GM18498 (cell line): Measurements from ENCODE around the gene NOP56.
A peak's percentile ranks its signal among the peaks of the same experiment; 100 is the strongest.

Source experiments
- ATAC-seq: cut with Tn5 transposase; IDR thresholded peaks from one replicate; pipeline ENCODE4 v1.9.1; 2021; ENCODE audit warnings: mild to moderate bottlenecking, moderate library complexity; ENCODE audit not compliant: unreplicated experiment

NOP56 gene, protein sequence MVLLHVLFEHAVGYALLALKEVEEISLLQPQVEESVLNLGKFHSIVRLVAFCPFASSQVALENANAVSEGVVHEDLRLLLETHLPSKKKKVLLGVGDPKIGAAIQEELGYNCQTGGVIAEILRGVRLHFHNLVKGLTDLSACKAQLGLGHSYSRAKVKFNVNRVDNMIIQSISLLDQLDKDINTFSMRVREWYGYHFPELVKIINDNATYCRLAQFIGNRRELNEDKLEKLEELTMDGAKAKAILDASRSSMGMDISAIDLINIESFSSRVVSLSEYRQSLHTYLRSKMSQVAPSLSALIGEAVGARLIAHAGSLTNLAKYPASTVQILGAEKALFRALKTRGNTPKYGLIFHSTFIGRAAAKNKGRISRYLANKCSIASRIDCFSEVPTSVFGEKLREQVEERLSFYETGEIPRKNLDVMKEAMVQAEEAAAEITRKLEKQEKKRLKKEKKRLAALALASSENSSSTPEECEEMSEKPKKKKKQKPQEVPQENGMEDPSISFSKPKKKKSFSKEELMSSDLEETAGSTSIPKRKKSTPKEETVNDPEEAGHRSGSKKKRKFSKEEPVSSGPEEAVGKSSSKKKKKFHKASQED

DNA sequence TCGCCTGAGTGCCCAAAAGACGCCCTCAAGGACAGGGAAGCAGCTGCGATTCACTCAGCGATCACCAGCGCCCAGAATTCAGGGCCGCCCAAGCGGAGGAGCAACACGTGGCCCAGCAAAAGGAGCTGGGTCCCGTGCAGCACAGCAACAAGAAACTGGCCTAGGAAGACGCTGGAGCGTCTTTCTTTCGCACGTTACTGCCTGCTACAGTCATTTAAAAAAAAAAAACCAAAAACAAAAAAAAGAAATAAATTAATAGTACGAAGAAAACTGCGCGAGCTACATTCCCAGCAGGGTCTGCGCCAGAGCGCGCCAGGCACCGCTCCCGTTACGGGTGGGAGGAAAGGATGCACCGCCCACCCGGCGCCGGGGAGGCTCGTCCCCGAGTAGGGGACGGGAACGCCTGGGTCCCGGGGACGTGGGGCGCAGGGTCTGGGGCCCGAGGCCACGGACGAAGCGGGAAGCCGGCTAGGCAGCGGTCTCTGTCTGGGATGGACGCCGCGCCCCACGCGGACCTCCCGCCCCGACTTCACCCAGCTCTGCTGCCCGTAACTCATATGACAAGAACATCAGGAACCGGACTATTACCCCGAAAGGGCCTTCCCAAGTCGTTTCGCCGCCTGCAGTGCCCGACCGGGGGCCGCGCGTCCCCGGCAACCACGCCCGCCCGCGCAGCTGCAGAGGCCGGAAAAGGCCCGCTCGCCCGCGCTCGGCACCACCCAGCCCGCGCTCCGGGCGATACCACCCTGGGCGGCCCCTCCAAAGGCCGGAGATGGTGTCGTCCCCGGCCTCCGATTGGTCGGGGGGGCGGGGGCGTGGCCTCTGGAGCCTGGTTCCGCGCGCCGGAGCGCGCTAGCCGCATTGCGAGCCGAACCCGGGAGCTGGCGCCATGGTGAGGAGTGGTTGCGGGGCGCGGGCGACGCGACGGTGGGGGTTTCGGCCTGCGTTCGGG, at the start of gene NOP56:
NOP56 (plus strand) TSS at position 861 of the 952 bp plus-strand sequence; CDS start at position 890, 29 bp downstream.
- peak; percentile 85 for ATAC-seq

GRCh38 chr20:2602746-2603145, 49.7 kb upstream of the NOP56 start:
- ATAC-seq, result no peak

GRCh38 chr20:2603816-2604505, 48.5 kb upstream of the NOP56 start:
- no peak for ATAC-seq

DNA sequence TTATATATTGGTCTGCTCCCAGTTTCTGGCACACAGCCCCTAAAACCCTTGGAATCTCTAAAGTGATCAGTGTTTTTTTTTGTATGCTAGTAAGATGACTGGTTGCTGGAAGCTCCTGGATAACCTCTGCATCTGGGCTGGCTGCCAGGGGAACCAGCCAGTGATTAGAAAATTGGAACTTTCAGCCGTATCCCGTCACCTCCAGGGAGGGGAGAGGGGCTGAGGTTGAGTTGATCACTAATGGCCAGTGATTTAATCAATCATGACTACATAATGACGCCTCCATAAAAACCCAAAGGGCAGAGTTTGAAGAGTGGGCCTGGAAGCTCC, 48.0 kb upstream of the NOP56 start:
- no peak for ATAC-seq

DNA sequence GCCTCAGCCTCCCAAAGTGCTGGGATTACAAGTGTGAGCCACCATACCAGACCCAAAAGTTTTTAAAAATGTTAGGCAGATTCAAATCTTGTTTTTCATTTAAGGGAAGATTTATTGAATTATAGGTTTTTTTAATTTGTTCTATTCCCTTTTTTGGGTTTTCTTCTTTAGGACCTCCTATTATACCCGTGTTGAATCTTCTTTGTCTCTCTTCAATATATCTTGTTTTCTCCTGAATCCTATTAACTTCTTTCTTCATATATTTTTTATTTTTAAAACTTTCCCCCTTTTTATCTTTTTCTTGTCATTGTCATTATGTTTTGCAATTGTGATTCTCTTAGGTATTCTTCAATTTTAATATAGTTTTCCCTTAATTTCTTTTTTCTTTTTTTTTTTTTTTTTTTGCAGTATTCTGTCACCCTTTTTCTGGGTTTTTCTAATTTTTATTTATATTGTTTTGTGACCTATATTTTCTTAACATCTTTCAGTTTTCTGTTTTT, 45.9 kb upstream of the NOP56 start:
- no peak for ATAC-seq

DNA sequence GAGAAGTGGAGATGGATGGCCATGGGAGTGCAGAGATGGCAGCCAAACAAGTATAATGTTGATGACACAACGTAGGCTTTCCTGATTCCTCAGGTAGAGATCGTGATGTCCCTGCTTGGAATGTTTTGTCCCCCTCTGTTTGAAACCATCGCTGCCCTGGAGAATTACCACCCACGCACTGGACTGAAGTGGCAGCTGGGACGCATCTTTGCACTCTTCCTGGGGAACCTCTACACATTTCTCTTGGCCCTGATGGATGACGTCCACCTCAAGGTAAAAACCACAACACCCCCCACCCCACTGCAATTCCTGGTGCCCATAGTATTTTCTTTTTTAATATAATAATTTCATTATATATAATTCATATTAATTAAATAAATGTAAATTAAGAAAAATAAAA, 42.1 kb upstream of the NOP56 start:
- no peak for ATAC-seq

DNA sequence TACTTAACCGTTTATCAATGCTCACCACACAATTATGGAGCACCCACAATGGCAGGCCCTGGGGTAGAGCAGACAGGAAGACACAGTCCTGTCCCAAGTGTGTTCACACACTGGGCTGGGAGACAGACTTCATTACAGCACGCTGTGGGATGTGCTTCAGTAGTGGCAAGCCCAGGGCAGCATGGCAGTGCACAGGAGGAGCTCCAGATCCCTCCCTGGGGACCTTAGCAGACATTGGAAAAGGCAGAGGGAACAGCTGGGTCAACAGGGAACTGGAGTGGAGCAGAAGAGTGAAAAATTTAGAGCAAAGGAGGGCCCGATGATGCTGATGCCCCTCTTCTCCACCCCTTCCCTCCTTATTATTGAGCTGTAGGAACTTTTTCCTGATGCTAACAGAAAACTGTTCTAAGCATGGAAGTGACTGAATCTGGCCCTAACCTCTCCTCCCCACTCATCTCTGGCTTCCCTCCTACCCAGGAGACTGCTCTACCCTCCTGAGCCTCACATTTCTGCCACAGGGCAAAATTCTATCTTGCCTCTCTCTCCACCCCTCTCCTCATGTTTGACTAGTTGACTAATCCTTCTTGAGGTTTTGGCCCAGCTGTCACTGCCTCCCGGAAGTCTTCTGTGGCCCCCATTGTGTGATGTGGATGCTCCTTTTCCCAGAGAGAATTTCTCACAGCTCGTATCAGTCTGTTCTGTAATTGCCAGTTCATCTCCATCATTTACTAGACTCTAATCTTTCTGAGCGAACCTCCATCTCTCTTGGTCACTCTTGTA, 41.3 kb upstream of the NOP56 start:
- ATAC-seq, result no peak

DNA sequence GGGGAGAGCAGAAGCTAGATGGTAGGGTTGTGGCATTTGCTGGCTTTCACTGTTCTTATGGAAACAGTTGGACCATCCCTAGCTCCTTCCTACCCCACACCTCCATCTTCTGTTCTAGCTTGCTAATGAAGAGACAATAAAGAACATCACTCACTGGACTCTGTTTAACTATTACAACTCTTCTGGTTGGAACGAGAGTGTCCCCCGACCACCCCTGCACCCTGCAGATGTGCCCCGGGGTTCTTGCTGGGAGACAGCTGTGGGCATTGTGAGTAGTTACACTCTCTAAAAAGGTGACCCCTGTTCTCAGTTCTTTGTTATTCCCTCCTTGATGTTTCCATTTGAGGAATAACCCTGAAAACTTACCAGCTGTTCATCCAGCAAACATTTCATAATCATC, 40.4 kb upstream of the NOP56 start:
- ATAC-seq, result no peak

DNA sequence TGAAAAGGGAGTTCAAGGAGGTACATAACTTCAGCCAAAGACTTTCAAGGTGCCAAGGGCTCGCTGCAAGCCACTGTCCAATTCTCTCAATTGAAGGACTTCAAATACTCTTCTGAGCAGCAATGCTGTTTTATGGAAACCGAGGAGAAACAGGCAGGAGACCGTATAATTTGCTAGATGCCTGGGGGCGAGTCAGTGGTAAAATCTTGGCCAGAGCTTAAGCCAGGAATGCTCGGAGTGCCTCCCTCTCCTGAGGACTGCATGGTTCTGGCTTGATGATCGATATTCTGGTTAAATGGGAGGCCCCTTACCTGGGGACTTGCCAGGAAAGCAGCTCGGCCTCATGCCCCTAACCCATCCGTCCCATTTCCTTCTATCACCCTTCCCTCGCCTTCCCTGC, 35.8 kb upstream of the NOP56 start:
- no peak for ATAC-seq

DNA sequence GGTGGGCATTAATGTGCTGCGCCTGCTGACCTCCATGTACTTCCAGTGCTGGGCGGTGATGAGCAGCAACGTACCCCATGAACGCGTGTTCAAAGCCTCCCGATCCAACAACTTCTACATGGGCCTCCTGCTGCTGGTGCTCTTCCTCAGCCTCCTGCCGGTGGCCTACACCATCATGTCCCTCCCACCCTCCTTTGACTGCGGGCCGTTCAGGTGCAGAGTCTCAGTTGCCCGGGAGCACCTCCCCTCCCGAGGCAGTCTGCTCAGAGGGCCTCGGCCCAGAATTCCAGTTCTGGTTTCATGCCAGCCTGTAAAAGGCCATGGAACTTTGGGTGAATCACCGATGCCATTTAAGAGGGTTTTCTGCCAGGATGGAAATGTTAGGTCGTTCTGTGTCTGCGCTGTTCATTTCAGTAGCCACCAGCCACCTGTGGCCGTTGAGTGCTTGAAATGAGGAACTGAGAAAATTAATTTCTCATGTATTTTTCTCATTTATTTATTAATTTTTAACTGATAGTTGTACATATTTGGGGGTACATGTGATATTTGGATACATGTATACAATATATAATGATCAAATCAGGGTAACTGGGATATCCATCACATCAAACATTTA, 35.2 kb upstream of the NOP56 start:
- no peak for ATAC-seq

DNA sequence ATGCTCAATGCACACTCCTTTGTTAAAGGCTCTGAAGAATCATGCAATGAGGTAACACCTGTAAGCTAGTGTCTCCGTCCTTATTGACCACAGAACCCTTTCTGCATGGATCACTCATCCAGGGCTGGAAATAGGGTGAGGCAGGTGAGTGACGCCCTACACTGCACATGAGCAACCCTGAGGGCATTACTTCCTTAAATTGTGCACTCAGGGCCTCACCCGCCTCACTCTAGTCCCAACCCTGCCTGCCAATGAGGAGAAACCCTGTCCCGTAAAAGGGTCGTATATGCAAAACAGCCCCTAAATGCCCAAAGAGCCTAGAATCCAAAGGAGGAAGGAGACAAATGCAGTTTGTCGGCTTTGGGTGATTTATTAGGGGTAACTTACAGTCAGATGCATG, 33.6 kb upstream of the NOP56 start:
- no peak for ATAC-seq

GRCh38 chr20:2619337-2619736, 33.1 kb upstream of the NOP56 start:
- ATAC-seq, result no peak

- ATAC-seq, result no peak
Observed at GRCh38 chr20:2619961-2620595, 32.4 kb upstream of the NOP56 start.

DNA sequence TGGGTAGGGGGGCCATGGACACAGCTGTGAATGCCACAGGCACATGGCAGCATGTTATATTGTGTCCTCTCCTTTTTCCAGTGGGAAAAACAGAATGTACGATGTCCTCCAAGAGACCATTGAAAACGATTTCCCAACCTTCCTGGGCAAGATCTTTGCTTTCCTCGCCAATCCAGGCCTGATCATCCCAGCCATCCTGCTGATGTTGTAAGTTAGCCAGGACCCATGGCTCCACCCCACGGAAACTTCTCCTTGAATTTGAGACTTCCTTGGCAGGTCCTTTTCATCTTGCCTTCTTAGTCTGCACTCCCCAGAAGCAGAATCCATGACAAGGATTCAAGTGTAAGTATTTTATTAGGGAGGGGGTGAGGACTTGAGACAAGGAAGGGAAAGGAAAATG, 28.2 kb upstream of the NOP56 start:
- ATAC-seq, result no peak

GRCh38 chr20:2625062-2625461, 27.4 kb upstream of the NOP56 start:
- no peak for ATAC-seq

DNA sequence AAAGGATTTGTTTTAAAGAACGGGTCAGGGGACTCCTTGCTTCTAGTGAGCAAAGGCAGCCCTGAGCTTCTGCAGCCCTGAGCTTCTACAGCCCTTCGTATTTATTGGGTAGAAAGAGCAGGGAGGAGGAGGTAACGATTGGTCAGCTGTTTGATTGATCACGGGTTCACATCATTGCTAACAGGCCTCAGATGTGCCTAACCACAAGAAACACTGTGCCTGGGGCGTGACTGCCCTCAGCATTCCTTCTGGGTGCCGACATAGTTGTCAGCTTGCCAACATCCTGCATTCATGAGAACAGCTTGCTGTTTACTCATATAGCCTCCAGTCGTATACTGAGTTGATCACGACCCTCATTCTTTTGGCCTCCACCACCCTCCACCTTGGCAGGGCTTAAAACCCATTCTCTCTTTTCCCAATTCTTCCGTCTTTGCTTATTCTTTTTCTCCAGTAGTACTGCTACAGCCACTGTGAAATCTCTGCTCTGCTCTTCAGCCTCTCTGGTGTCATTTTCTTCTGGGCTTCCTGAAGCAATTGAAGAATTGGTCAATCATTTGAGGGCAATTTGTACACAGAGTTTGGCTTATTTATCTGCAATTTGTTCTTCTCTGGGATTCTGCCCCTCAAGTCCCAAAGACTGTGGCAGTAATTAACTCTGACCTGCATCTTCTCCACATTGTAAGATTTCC, 25.4 kb upstream of the NOP56 start:
- no peak for ATAC-seq

GRCh38 chr20:2631228-2631627, 21.2 kb upstream of the NOP56 start:
- no peak for ATAC-seq

- no peak for ATAC-seq
Observed at GRCh38 chr20:2633381-2633780, 19.1 kb upstream of the NOP56 start.

DNA sequence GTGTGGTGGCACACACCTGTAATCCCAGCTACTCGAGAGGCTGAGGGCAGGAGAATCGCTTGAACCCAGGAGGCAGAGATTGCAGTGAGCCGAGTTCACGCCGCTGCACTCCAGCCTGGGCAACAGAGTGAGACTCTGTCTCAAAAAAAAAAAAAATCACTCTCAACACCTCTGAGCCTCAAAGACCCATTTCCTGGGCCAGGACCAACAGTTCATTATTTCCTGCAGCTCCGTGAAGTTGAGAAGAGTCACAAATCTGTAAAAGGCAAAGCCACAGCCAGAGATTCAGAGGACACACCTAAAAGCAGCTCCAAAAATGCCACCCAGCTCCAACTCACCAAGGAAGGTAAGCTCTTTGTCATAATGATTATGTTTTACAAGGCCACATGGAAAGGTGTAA, 15.2 kb upstream of the NOP56 start:
- ATAC-seq, result no peak
